HepG2 (cell line): Measurements from ENCODE around the gene ADAMTS14. TPM values are rescaled to one million over a fixed set of nuclear protein-coding genes. Genes with fewer than 3 reads are reported as not detected.
A peak's percentile ranks its signal among the peaks of the same experiment; 100 is the strongest.

ENCODE experiments used
- ATAC-seq: fragments of 200-7000 bp; cut with Tn5 transposase; 3 replicates; pipeline ENCODE4 v1.9.1; 2020; ENCODE audit warnings: mild to moderate bottlenecking, moderate library complexity
- BruUV-seq: library from RNA; stranded (reverse); fragments of 400-500 nt; replicated peaks from 2 replicates; lab custom pipeline; 2021; lab: Mats Ljungman, UMichigan
- CTCF ChIA-PET: fragments of 300-600 bp; formaldehyde crosslinking; extraction: SDS; loops from one replicate; lab custom pipeline; 2021; ENCODE audit warnings: low total read pairs, inconsistent platforms, low intra/inter-chr PET ratio; lab: Yijun Ruan, JAX
- POLR2A ChIA-PET: fragments of 350-600 bp; sonication (Branson Sonifier 250); formaldehyde crosslinking; loops from one replicate; lab custom pipeline; 2020; ENCODE audit warnings: antibody characterized with exemption, inconsistent platforms; lab: Yijun Ruan, JAX
- DNase-seq: peaks from one replicate; pipeline ENCODE4 v3.0.0-alpha.2; 2015; ENCODE audit warnings: low spot score
- FAIRE-seq: peaks from 3 replicates; lab custom pipeline; 2011; peaks lifted over from hg19 to GRCh38; lab: Jason Lieb, UNC
- H2AFZ ChIP-seq: one replicate; pipeline ENCODE4 v1.6.1; 2011; ENCODE audit warnings: low read length, inconsistent platforms
- H3K27ac ChIP-seq: fragments of 300-600 bp; 3 replicates; pipeline ENCODE4 v1.8.0; 2011; ENCODE audit warnings: mixed run types, mild to moderate bottlenecking, mixed read lengths, low read length, inconsistent platforms; ENCODE audit not compliant: insufficient read depth; ENCODE audit errors: extremely low read length
- H3K27me3 ChIP-seq, 2 experiments: fragments of 200-600 bp in 1 of 2; 2 replicates in 1 of 2; 3 replicates in 1 of 2; pipeline versions ENCODE4 v1.6.0 to v1.8.0; 2011; ENCODE audit warnings: low read length in 2 of 2, mild to moderate bottlenecking in 2 of 2, moderate library complexity in 2 of 2, inconsistent platforms in 1 of 2; ENCODE audit not compliant: insufficient read depth in 2 of 2, control insufficient read depth in 1 of 2
- H3K36me3 ChIP-seq, 2 experiments: fragments of 200-600 bp in 1 of 2; replicated peaks in 1 of 2; 2 replicates in 1 of 2; 3 replicates in 1 of 2; pipeline versions ENCODE4 v1.5.1 to v1.8.0; 2011; ENCODE audit warnings: low read length in 2 of 2, inconsistent platforms in 1 of 2; ENCODE audit not compliant: insufficient read depth in 2 of 2, control insufficient read depth in 1 of 2
- H3K4me1 ChIP-seq: 2 replicates; pipeline ENCODE4 v1.5.1; 2012; ENCODE audit warnings: low read length, inconsistent platforms; ENCODE audit not compliant: insufficient read depth
- H3K4me2 ChIP-seq: 2 replicates; pipeline ENCODE4 v1.6.0; 2011; ENCODE audit warnings: low read depth, low read length, inconsistent platforms
- H3K4me3 ChIP-seq, 3 experiments: fragments of 200-600 bp in 1 of 3; sonication (generic), shearing (Covaris generic) in 1 of 3; replicated peaks in 1 of 3; 2 replicates each; pipeline ENCODE4 v1.5.1; 2011 to 2016; ENCODE audit warnings: low read length in 3 of 3, inconsistent platforms in 2 of 3, low read depth in 2 of 3, mild to moderate bottlenecking in 2 of 3, control low read depth in 1 of 3, mixed read lengths in 1 of 3; ENCODE audit not compliant: insufficient read depth in 1 of 3
- H3K79me2 ChIP-seq: one replicate; pipeline ENCODE4 v1.6.1; 2011; ENCODE audit warnings: low read length, inconsistent platforms; ENCODE audit not compliant: insufficient read depth
- H3K9ac ChIP-seq: 2 replicates; pipeline ENCODE4 v1.6.0; 2011; ENCODE audit warnings: mild to moderate bottlenecking, low read depth, low read length, inconsistent platforms; ENCODE audit not compliant: insufficient read depth
- H3K9me3 ChIP-seq: 2 replicates; pipeline ENCODE4 v1.5.1; 2012; ENCODE audit warnings: mild to moderate bottlenecking, low read length
- H4K20me1 ChIP-seq: 2 replicates; pipeline ENCODE4 v1.6.0; 2011; ENCODE audit warnings: inconsistent platforms, mild to moderate bottlenecking, low read length, moderate library complexity; ENCODE audit not compliant: insufficient read depth
- FOSL2 ChIP-seq: sonication (generic); formaldehyde crosslinking; IDR thresholded peaks from 2 replicates; pipeline ENCODE4 v1.4.0; 2020; ENCODE audit warnings: missing genetic modification reagents
- ZKSCAN1 ChIP-seq: fragments of 150-350 bp; IDR thresholded peaks from 2 replicates; pipeline ENCODE4 v1.6.1; 2014; ENCODE audit warnings: low read length
- ZNF256 ChIP-seq: sonication (generic); formaldehyde crosslinking; conservative IDR thresholded peaks from 2 replicates; pipeline ENCODE4 v1.4.0; 2020; ENCODE audit warnings: missing genetic modification reagents
- ZNF552 ChIP-seq: sonication (generic); formaldehyde crosslinking; IDR thresholded peaks from 2 replicates; pipeline ENCODE4 v1.9.0; 2022; ENCODE audit warnings: missing genetic modification reagents, mild to moderate bottlenecking, borderline replicate concordance
- WGBS: methylation state at CpG from one replicate; pipeline ENCODE4 v1.1.6; 2017; ENCODE audit warnings: low lambda C conversion rate; 5-methylcytosine and 5-hydroxymethylcytosine counted together
- in situ Hi-C: cut with HindIII; loops from 2 replicates; pipeline ENCODE4 v1.10.0; 2017; ENCODE audit warnings: low pct_unique_long_range_greater_than_20kb; ENCODE audit not compliant: extremely low pct_ligation_motif_present
- intact Hi-C: fragments of 100-400 bp; cut with micrococcal nuclease; formaldehyde crosslinking; loops from one replicate; pipeline ENCODE4 v1.10.0; 2022; ENCODE audit not compliant: unreplicated experiment
- polyA plus RNA-seq, 8 experiments: library from polyadenylated mRNA; depleted of rRNA in 3 of 8; stranded (reverse) in 7 of 8; unstranded in 1 of 8; fragments of >200 nt; fragmentation: Illumina TruSeq in 4 of 8; extraction: Trizol in 4 of 8; gene quantifications; 2 replicates each; pipeline versions ENCODE4 v1.2.1 to v1.2.3, GENCODE V29; 2011 to 2016; ENCODE audit warnings: low read depth in 4 of 8, missing spikeins in 1 of 8, mixed read lengths in 1 of 8; ENCODE audit not compliant: insufficient read depth in 1 of 8
- total RNA-seq, 5 experiments: library from RNA; depleted of rRNA; stranded (reverse); fragments of >200 nt; fragmentation: Illumina TruSeq; extraction: Trizol; gene quantifications; 2 replicates each; pipeline ENCODE4 v1.2.3, GENCODE V29; 2016; ENCODE audit warnings: low read depth in 1 of 5
- TF ChIP-seq, protein P1 (sequence below): sonication (generic); formaldehyde crosslinking; IDR thresholded peaks from 2 replicates; pipeline ENCODE4 v1.9.0; 2021; ENCODE audit warnings: missing genetic modification reagents, borderline replicate concordance

Gene ADAMTS14
- total and polyA plus RNA-seq, 2 of the 13 experiments (the other 11 are each of a cell fraction or from before 2014, with no cell fraction given), result 0.04 to 0.07 TPM

DNA sequence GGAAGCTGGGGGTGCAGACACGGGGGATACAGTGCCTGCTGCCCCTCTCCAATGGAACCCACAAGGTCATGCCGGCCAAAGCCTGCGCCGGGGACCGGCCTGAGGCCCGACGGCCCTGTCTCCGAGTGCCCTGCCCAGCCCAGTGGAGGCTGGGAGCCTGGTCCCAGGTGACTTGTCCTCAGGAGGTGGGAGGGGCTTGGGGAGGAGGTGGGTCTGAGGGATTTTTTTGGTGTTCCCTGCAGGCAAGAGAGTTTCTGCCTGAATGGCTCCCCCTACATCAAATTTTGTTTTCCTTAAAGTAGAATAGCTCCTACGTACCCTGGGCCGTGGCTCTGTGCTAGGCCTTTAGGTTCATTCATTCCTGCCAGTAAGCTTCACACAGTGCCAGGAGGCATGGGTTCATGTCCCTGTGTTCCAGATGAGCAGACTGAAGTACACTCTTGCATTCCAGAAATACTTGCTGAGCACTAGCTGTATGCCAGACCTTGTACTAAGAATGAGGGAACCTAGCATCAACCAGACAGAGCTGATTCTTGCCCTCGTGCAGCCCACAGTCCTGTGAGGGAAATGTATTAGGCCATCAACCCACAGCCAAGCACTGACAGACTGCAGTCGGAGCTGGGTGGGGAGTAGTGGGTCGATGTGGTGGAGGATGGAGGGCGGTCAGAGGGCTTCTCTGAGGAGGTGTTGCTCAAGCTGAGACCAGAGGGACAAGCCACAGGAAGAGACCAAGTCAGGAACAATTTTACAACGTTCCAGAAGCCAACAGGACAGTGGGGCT lies 81.7 kb downstream of the ADAMTS14 start:
- Histone ChIP-seq H3K79me2 (no peaks in the 10 kb centered on the region), H3K27me3 (no peaks in the 10 kb centered on the region), H3K27ac (no peak overlapping the region), H3K9ac (no peak overlapping the region), H3K9me3 (no peaks in the 10 kb centered on the region), H3K4me2 (no peak overlapping the region)
- DNase-seq (no peak), FAIRE-seq (no peak), ATAC-seq (no peak)
- intact Hi-C loops (no loop called here), in situ Hi-C loops (no loop called here)
- WGBS, result 20% methylated on average over 7 of the region's 15 CpGs
- BruUV-seq, result no TSS peak
- no peak for TF ChIP-seq ZNF552 (CRISPR knock-in tag)
- no peak for TF ChIP-seq ZNF256 (CRISPR knock-in tag)
- TF ChIP-seq, protein P1, sequence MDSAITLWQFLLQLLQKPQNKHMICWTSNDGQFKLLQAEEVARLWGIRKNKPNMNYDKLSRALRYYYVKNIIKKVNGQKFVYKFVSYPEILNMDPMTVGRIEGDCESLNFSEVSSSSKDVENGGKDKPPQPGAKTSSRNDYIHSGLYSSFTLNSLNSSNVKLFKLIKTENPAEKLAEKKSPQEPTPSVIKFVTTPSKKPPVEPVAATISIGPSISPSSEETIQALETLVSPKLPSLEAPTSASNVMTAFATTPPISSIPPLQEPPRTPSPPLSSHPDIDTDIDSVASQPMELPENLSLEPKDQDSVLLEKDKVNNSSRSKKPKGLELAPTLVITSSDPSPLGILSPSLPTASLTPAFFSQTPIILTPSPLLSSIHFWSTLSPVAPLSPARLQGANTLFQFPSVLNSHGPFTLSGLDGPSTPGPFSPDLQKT (CRISPR knock-in tag), result no peak
- TF ChIP-seq, all 625 proteins: peak for 0
- H3K4me1 ChIP-seq, result no peaks in the 10 kb centered on the region
- H3K4me3 ChIP-seq, result no peak overlapping the region
- H2AFZ ChIP-seq, result no peak overlapping the region
- POLR2A ChIA-PET, result no interaction called here
- CTCF ChIA-PET, result no interaction called here
- H3K36me3 ChIP-seq, result no peaks in the 10 kb centered on the region
- no peaks in the 10 kb centered on the region for H4K20me1 ChIP-seq

- Histone ChIP-seq H3K4me3 (no peak overlapping the region), H3K9ac (no peak overlapping the region), H3K36me3 (no peaks in the 10 kb centered on the region), H3K4me1 (no peaks in the 10 kb centered on the region), H4K20me1 (no peaks in the 10 kb centered on the region), H3K9me3 (no peaks in the 10 kb centered on the region), H3K27me3 (no peaks in the 10 kb centered on the region), H3K27ac (no peak overlapping the region), H3K4me2 (no peak overlapping the region), H3K79me2 (no peaks in the 10 kb centered on the region), H2AFZ (no peak overlapping the region)
- TF ChIP-seq FOSL2 (CRISPR knock-in tag), result peak; percentile 25; the same call in 1 of the 2 replicates
- no peak for TF ChIP-seq ZKSCAN1
- DNase-seq (no peak), ATAC-seq (no peak), FAIRE-seq (no peak)
- no TSS peak for BruUV-seq
- ChIA-PET POLR2A (no interaction called here), CTCF (no interaction called here)
- intact Hi-C loops (no loop called here), in situ Hi-C loops (no loop called here)
- WGBS, result 29% methylated on average over 3 of the region's 8 CpGs
These were observed 84.5 kb downstream of the ADAMTS14 start for GRCh38 chr10:70756700-70757360.
